ENCODE measurements around the gene EMSY.
"Not testable (repeated sequence)": the region's sequence is repeated elsewhere in the genome, so short reads cannot be mapped to it uniquely, and the experiment has no call there.

Gene EMSY

DNA sequence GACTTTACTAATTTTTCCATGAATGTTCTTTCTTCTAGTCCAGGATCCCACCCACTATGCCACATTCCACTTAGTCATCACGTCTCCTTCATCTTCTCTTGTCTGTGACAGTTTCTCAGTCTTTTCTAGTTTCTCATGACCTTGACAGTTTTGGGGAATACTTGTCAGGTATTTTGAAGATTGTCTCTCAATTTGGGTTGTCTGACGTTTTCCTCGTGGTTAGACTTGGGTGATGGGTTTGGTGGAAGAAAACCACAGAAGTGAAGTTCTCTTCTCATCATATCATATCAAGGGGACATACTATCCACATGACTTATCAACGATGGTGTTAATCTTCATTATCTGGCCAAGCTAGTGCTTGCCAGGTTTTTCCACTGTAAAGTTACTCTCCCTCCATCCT is 123.3 kb downstream of the EMSY start:
- H3K36me3 ChIP-seq (ENCODE audit: insufficient read depth, insufficient read length, low read length), result no peaks in the 10 kb centered on the region
- H3K4me3 ChIP-seq (ENCODE audit: insufficient read length, low read depth), result no peak overlapping the region

DNA sequence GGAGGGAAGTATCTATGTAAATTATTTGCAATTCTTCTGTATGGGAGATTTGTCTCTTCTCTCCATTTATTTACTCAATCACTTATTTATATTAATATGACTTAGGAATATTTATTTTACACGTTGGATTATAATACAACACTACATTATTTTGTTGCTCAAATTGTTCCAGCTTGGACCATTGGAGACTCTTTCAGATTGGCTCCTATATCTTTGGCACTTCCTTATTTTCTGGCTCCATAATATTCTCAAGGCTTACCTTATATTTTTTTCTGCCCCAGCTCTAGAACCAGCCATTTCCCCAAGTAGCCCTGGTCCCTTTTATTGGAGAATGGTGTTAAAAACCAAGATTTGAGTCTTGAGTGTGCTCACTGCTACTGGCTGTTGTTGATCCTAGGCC is 123.8 kb downstream of the EMSY start:
- Histone ChIP-seq H3K36me3 (ENCODE audit: insufficient read depth, insufficient read length, low read length) (no peaks in the 10 kb centered on the region), H3K4me1 (ENCODE audit: insufficient read depth, insufficient read length) (no peaks in the 10 kb centered on the region), H3K9me3 (ENCODE audit: insufficient read depth, low read length) (no peaks in the 10 kb centered on the region), H3K27me3 (ENCODE audit: insufficient read depth, insufficient read length) (no peaks in the 10 kb centered on the region), H3K4me3 (ENCODE audit: insufficient read length, low read depth) (no peak overlapping the region), H3K9ac (ENCODE audit: insufficient read length, low read depth) (no peak overlapping the region)
- no peak for DNase-seq (ENCODE audit: low read depth, low spot score)
- TF ChIP-seq SUZ12 (IDR thresholded peaks at IDR 0.05; ENCODE audit: extremely low read depth, insufficient read depth, insufficient read length), result no peak
- TF ChIP-seq ZNF274 (IDR thresholded peaks at IDR 0.05; ENCODE audit: low read depth, low read length), result no peak
- TF ChIP-seq YY1 (IDR thresholded peaks at IDR 0.05; ENCODE audit: insufficient read depth, insufficient read length), result no peak

More for the DNA sequence above, 123.3 kb downstream of the EMSY start:
- TF ChIP-seq SUZ12 (IDR thresholded peaks at IDR 0.05; ENCODE audit: extremely low read depth, insufficient read depth, insufficient read length) (no peak), ZNF274 (IDR thresholded peaks at IDR 0.05; ENCODE audit: low read depth, low read length) (no peak), YY1 (IDR thresholded peaks at IDR 0.05; ENCODE audit: insufficient read depth, insufficient read length) (no peak)
- Histone ChIP-seq H3K27me3 (ENCODE audit: insufficient read depth, insufficient read length) (no peaks in the 10 kb centered on the region), H3K9ac (ENCODE audit: insufficient read length, low read depth) (no peak overlapping the region), H3K4me1 (ENCODE audit: insufficient read depth, insufficient read length) (no peaks in the 10 kb centered on the region), H3K9me3 (ENCODE audit: insufficient read depth, low read length) (no peaks in the 10 kb centered on the region)
- no peak for DNase-seq (ENCODE audit: low read depth, low spot score)

DNA sequence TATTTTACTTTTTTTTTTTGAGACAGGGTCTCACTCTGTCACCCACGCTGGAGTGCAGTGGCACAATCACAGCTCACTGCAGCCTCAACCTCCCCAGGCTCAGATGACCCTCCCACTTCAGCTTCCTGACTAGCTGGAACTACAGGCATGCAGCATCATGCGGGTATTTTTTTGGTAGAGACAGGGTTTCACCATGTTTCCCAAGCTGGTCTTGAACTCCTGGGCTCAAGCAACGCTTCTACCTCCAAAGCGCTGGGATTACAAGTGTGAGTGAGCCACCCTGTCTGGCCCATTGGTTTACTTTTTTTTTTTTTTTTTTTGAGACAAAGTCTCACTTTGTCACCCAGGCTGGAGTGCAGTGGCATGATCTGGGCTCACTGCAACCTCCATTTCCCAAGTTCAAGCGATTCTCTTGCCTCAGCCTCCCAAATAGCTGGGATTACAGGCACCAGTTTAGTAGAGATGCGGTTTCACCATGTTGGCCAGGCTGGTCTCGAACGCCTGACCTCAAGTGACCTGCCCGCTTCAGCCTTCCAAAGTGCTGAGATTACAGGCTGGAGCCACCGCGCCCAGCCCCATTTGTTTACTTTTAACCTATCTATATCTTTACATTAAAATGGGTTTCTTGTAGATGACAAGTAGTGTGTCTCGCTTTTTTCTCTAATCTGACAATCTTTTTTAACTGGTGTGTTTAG is 127.5 kb downstream of the EMSY start:
- not testable (repeated sequence) for H3K36me3 ChIP-seq (ENCODE audit: insufficient read depth, insufficient read length, low read length); DNase-seq (ENCODE audit: low read depth, low spot score); H3K4me1 ChIP-seq (ENCODE audit: insufficient read depth, insufficient read length); H3K4me3 ChIP-seq (ENCODE audit: insufficient read length, low read depth); H3K27me3 ChIP-seq (ENCODE audit: insufficient read depth, insufficient read length); H3K9me3 ChIP-seq (ENCODE audit: insufficient read depth, low read length); H3K9ac ChIP-seq (ENCODE audit: insufficient read length, low read depth)

DNA sequence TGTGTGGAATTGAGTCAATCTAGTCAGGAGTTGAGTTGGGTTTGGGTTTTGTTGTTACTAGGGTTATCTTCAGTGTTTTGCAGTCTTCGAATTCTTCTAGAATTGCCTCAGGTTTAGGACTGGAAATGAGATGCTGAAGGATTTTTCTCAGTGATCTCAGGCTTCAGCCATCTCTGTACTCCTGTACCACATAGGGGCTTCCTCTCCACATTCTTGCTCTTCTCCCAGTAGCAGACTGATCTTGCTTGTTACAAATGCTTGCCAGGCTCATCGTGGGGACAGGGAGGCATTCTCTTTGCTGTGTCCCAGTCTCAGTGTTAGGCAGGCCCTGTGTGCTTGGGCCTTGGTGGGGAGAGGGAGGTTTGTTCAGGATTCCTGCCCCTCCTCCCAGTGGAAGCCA is 129.6 kb downstream of the EMSY start:
- Histone ChIP-seq H3K4me1 (ENCODE audit: insufficient read depth, insufficient read length) (peaks cover 6% of the 10 kb centered on the region), H3K27me3 (ENCODE audit: insufficient read depth, insufficient read length) (no peaks in the 10 kb centered on the region), H3K9me3 (ENCODE audit: insufficient read depth, low read length) (no peaks in the 10 kb centered on the region), H3K36me3 (ENCODE audit: insufficient read depth, insufficient read length, low read length) (no peaks in the 10 kb centered on the region), H3K4me3 (ENCODE audit: insufficient read length, low read depth) (no peak overlapping the region), H3K9ac (ENCODE audit: insufficient read length, low read depth) (no peak overlapping the region)
- TF ChIP-seq ZNF274 (IDR thresholded peaks at IDR 0.05; ENCODE audit: low read depth, low read length) (no peak), YY1 (IDR thresholded peaks at IDR 0.05; ENCODE audit: insufficient read depth, insufficient read length) (no peak), SUZ12 (IDR thresholded peaks at IDR 0.05; ENCODE audit: extremely low read depth, insufficient read depth, insufficient read length) (no peak)
- DNase-seq (ENCODE audit: low read depth, low spot score), result no peak

DNA sequence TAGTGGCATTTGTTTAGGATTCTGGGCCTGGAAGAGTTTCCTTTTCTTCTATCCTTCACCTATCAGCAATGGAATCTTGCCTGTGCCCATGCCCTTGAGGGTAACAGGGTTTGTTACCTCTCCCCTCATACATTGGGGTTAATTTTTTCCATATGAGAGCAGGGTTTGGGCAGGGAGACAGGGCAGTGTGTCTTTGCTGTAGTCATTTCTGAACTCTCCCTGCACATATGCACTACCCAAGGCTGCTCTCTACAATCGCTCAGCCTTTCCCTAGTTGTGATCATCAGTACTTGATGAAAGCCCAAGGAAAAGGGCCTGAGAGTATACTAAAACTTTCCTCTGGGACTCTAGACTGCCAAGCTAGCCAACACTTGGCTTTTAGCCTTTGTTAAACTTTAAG is 130.1 kb downstream of the EMSY start:
- DNase-seq (ENCODE audit: low read depth, low spot score), result no peak
- Histone ChIP-seq H3K36me3 (ENCODE audit: insufficient read depth, insufficient read length, low read length) (no peaks in the 10 kb centered on the region), H3K4me3 (ENCODE audit: insufficient read length, low read depth) (no peak overlapping the region), H3K27me3 (ENCODE audit: insufficient read depth, insufficient read length) (no peaks in the 10 kb centered on the region), H3K9me3 (ENCODE audit: insufficient read depth, low read length) (no peaks in the 10 kb centered on the region), H3K4me1 (ENCODE audit: insufficient read depth, insufficient read length) (peaks cover 6% of the 10 kb centered on the region), H3K9ac (ENCODE audit: insufficient read length, low read depth) (no peak overlapping the region)
- TF ChIP-seq YY1 (IDR thresholded peaks at IDR 0.05; ENCODE audit: insufficient read depth, insufficient read length), result no peak
- TF ChIP-seq SUZ12 (IDR thresholded peaks at IDR 0.05; ENCODE audit: extremely low read depth, insufficient read depth, insufficient read length), result no peak
- no peak for TF ChIP-seq ZNF274 (IDR thresholded peaks at IDR 0.05; ENCODE audit: low read depth, low read length)

DNA sequence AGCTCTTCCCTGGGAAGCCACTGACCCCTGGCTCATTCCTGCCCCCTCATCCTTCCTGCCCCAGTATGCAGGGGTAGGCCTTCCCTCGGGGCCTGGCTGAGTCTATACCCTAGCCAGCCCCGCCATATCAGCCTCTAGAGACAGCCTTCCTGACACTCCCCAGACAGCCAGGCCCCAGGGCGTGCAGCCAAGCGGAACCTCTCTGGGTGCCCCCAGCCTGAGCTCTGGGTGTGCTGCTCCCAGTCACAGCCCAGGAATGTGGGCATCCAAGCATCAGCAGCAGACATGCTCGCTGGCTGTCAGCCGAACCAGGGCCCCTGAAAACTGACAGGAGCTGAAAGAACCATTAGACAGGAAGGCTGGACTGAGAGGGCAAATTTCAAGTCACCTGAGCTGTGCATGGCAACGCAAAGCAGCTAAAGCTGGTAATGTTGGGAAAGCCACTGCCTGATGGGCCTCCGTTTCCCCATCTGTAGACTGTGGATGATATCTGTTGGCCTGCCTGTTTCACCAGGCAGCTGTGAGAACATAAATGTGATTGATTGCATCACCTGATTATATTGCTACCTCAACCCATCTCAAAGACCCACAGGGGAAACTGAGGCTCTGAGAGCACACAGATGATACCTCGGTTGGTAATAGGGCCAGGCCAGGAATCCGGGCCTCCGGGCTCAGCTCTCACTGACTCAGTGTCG is 132.6 kb downstream of the EMSY start:
- DNase-seq (ENCODE audit: low read depth, low spot score), result no peak
- TF ChIP-seq ZNF274 (IDR thresholded peaks at IDR 0.05; ENCODE audit: low read depth, low read length), result no peak
- Histone ChIP-seq H3K4me1 (ENCODE audit: insufficient read depth, insufficient read length) (peaks cover 6% of the 10 kb centered on the region), H3K9ac (ENCODE audit: insufficient read length, low read depth) (no peak overlapping the region), H3K9me3 (ENCODE audit: insufficient read depth, low read length) (no peaks in the 10 kb centered on the region), H3K27me3 (ENCODE audit: insufficient read depth, insufficient read length) (no peaks in the 10 kb centered on the region), H3K36me3 (ENCODE audit: insufficient read depth, insufficient read length, low read length) (no peaks in the 10 kb centered on the region), H3K4me3 (ENCODE audit: insufficient read length, low read depth) (no peak overlapping the region)

DNA sequence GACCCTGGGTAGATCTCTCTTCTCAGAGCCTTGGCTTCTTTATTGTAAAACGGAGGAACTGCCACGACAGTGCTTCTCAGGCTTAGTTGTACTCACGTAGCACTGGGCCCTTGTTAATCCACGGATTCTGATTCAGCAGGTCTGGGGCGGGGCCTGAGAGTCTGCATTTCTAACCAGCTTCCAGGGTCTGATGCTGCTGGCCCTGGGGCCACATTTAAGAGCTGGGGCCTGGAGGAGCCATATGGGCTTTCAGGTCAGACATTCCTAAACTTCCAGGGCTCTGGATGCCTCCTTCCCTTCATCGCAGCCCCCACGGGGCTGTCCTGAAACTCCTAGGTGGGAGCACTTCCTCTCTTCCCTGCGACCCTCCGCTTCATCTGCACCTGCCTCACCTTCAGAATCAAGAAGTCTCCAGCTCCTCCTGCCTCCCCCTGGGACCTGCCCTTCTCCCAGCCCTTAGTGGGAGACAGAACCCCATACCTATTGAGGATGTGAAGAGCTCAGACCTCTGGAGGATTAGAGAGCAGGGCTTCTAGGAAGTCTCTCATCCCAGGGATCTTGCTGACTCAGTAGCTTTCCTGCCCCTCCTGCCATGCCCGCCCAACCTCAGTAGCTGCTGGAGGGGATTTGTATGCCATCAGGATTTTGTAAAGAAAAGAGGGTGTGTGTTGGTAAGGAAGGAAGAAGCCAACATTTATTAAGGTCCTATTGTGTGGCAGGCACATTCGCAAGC is 133.3 kb downstream of the EMSY start:
- DNase-seq (ENCODE audit: low read depth, low spot score), result no peak
- Histone ChIP-seq H3K27me3 (ENCODE audit: insufficient read depth, insufficient read length) (no peaks in the 10 kb centered on the region), H3K4me1 (ENCODE audit: insufficient read depth, insufficient read length) (peaks cover 6% of the 10 kb centered on the region), H3K9ac (ENCODE audit: insufficient read length, low read depth) (no peak overlapping the region), H3K4me3 (ENCODE audit: insufficient read length, low read depth) (no peak overlapping the region), H3K9me3 (ENCODE audit: insufficient read depth, low read length) (no peaks in the 10 kb centered on the region), H3K36me3 (ENCODE audit: insufficient read depth, insufficient read length, low read length) (no peaks in the 10 kb centered on the region)
- TF ChIP-seq SUZ12 (IDR thresholded peaks at IDR 0.05; ENCODE audit: extremely low read depth, insufficient read depth, insufficient read length) (no peak), ZNF274 (IDR thresholded peaks at IDR 0.05; ENCODE audit: low read depth, low read length) (no peak), YY1 (IDR thresholded peaks at IDR 0.05; ENCODE audit: insufficient read depth, insufficient read length) (no peak)

All from NT2/D1 (cell line).